ENCODE measurements around the gene ATP6AP1. TPM values are rescaled to one million over a fixed set of nuclear protein-coding genes. Genes with fewer than 3 reads are reported as not detected.

ATP6AP1 gene
- total RNA-seq (2022; extraction: Qiagen RNA extraction) = 79.6 to 112 TPM (median 110 TPM) in 5 replicates

GRCh38 chrX:154428176-154429171, at the start of gene ATP6AP1:
Gene ATP6AP1 (plus strand): TSS chrX:154428677. CDS start chrX:154428693, 16 bp downstream.

GRCh38 chrX:154378799-154379568, 49.5 kb upstream of the ATP6AP1 start, which contains the start of gene EMD:
Gene EMD (plus strand): TSS chrX:154379295. CDS start chrX:154379485, 190 bp downstream.

GRCh38 chrX:154397888-154398667, 30.4 kb upstream of the ATP6AP1 start, which contains the start of gene RPL10:
Gene RPL10 (plus strand): TSS chrX:154398377. CDS start chrX:154398520, 143 bp downstream.

DNA sequence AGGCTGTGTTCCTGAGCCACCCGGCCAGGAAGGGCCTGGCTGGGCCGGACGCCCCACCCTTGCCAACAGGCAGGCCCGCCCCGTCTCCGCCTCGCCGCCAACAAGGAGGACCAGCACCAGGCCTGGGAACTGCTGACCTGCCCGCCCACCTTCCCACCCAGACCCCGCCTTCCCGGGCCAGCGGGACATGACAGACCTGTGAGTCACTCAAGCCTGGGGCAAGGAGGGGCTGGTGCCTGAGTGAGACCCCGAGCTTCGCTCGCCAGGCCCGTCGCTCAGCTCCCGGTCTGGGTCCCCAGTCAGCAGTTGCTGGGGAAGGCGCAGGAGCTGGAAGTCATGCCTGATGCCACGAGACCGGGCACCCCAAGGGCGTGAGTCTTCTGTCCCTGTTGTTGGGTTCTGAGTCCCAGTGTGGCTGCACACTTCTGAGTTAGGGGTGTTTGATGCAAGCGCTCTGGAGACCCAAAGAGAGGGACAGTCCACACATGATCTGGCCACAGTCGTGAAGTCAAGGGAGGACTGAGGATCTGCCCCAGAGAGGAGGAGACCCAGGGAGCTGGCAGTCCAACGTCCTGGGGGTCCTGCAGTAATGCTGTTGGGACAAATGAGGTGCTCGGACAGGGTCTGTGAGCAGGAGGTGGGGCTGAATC, 19.1 kb upstream of the ATP6AP1 start, which contains the start of gene DNASE1L1:
Gene DNASE1L1 (minus strand): TSS at position 33 of the 650 bp plus-strand sequence. CDS start 3,686 bp downstream, outside the sequence.

GRCh38 chrX:154436983-154437752, 8.7 kb downstream of the ATP6AP1 start, which contains the start of gene GDI1:
Gene GDI1 (plus strand): TSS chrX:154437154. CDS start chrX:154437255, 101 bp downstream.

DNA sequence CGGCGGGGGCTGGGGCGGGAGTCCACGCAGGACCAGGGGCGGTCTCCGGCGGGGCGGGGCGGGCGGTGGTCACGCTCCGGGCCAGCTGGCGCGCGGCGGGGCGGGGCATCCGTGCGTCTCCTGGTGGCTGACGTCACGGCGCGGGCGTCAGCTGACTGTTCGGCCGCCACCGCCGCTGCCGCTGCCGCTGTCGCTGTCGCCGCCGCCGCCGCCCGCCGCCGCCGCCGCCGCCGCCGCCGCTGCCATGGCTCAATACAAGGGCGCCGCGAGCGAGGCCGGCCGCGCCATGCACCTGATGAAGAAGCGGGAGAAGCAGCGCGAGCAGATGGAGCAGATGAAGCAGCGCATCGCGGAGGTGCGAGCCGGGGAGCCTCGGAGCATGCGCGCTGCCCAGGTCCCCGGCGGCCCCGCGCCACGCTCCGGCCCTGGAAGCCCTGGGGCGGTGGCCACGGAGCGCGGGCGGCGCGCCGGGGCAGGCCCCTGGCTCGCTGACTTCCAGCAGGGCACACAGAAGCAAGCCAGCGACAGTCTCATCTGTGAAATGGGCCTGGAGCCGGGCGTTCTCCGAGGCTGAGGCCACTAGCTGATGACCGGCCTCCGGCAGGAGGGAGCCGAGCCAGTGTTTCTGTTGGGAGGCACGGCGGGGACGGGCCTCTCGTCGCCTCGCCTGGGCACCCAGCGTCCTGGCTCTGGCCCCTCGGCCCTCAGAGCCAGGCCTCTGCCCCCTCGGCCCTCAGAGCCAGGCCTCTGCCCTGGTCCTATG, 15.7 kb downstream of the ATP6AP1 start, which contains the start of gene FAM50A:
Gene FAM50A (plus strand): TSS at position 150 of the 763 bp plus-strand sequence. CDS start 95 bp downstream, at position 245.

GRCh38 chrX:154458116-154458953, 29.9 kb downstream of the ATP6AP1 start, which contains the start of gene PLXNA3:
Gene PLXNA3 (plus strand): TSS chrX:154458281. CDS start chrX:154460184, 1,903 bp downstream.

DNA sequence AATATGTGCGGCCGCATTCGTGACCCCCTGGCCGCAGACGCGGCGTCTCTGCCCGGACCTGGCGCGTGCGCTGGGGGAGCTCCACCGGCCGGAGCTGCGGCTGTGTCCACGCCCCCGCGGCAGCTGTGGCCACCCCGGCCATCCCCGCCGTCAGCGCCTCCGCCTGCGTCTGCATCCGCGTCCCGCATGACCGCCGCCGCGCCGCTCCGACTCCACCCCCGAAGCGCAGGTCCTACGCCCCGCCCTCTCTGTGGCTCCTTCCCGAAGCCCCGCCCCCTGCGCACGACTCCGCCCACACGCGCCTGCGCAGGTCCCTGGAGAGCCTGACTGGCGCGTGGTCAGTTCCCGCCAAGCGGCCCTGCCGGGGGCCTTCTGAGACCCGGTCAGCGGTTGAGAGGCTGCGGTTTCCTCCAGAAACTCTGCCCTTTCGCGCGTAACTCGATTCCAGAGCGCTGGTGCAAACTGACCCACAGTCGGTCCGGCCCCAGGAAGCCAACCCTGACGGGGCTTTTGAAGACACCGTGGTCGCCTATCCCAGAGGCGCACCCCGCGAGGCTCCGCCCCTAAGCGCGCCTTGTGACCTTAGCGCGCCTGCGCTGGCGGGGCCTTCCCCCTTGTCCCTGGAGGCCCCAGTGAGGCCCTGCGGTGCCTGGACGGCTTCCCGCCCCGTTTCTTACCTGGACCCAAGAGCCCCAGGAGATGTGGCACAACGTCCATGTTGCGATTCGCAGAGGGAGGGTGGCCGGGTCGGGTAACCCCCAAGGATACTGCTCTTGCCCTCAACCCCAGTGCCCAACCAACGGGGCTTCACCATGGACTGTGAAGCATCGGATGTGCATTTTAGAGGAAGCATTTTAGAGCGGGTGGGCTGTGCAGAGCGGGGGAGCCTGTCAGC, 50.5 kb downstream of the ATP6AP1 start, which contains the start of gene LAGE3:
Gene LAGE3 (minus strand): TSS at position 554 of the 895 bp plus-strand sequence. CDS start 366 bp downstream, at position 188.

Other genes with a start within 250 kb of the ATP6AP1 start
- not detected in 5 replicates for gene OPN1MW, start 246.1 kb upstream of the ATP6AP1 start, total RNA-seq (2022; extraction: Qiagen RNA extraction)
- gene OPN1MW2, start 208.9 kb upstream of the ATP6AP1 start, total RNA-seq (2022; extraction: Qiagen RNA extraction) = not detected in 5 replicates
- not detected in 5 replicates for gene OPN1MW3, start 171.1 kb upstream of the ATP6AP1 start, total RNA-seq (2022; extraction: Qiagen RNA extraction)
- not detected in 5 replicates for gene TEX28, start 133.6 kb upstream of the ATP6AP1 start, total RNA-seq (2022; extraction: Qiagen RNA extraction)
- 0.03 TPM in 1 of 5 replicates, not detected in the others for gene TKTL1, start 132.9 kb upstream of the ATP6AP1 start, total RNA-seq (2022; extraction: Qiagen RNA extraction)
- gene FLNA, start 54.0 kb upstream of the ATP6AP1 start, total RNA-seq (2022; extraction: Qiagen RNA extraction) = 1,453 to 1,770 TPM (median 1,639 TPM) in 5 replicates
- 110 to 171 TPM (median 156 TPM) in 5 replicates for gene EMD, start 49.4 kb upstream of the ATP6AP1 start, total RNA-seq (2022; extraction: Qiagen RNA extraction)
- 5,551 to 5,842 TPM (median 5,620 TPM) in 5 replicates for gene RPL10, start 30.3 kb upstream of the ATP6AP1 start, total RNA-seq (2022; extraction: Qiagen RNA extraction)
- gene DNASE1L1, start 19.4 kb upstream of the ATP6AP1 start, total RNA-seq (2022; extraction: Qiagen RNA extraction) = 24.2 to 33.3 TPM (median 29.6 TPM) in 5 replicates
- 30.2 to 41.8 TPM (median 38.8 TPM) in 5 replicates for gene TAFAZZIN, start 17.1 kb upstream of the ATP6AP1 start, total RNA-seq (2022; extraction: Qiagen RNA extraction)
- gene GDI1, start 8.5 kb downstream of the ATP6AP1 start, total RNA-seq (2022; extraction: Qiagen RNA extraction) = 94.4 to 112 TPM (median 107 TPM) in 5 replicates
- 99.6 to 120 TPM (median 116 TPM) in 5 replicates for gene FAM50A, start 15.5 kb downstream of the ATP6AP1 start, total RNA-seq (2022; extraction: Qiagen RNA extraction)
- gene PLXNA3, start 29.6 kb downstream of the ATP6AP1 start, total RNA-seq (2022; extraction: Qiagen RNA extraction) = 9.7 to 17.8 TPM (median 15.3 TPM) in 5 replicates
- gene LAGE3, start 50.6 kb downstream of the ATP6AP1 start, total RNA-seq (2022; extraction: Qiagen RNA extraction) = 46.0 to 79.0 TPM (median 72.0 TPM) in 5 replicates
- gene UBL4A, start 57.9 kb downstream of the ATP6AP1 start, total RNA-seq (2022; extraction: Qiagen RNA extraction) = 63.0 to 72.5 TPM (median 69.3 TPM) in 5 replicates
- gene SLC10A3, start 62.0 kb downstream of the ATP6AP1 start, total RNA-seq (2022; extraction: Qiagen RNA extraction) = 28.5 to 45.1 TPM (median 42.0 TPM) in 5 replicates
- 33.4 to 47.5 TPM (median 46.5 TPM) in 5 replicates for gene FAM3A, start 87.6 kb downstream of the ATP6AP1 start, total RNA-seq (2022; extraction: Qiagen RNA extraction)
- 1,443 to 1,631 TPM (median 1,552 TPM) in 5 replicates for gene G6PD, start 118.2 kb downstream of the ATP6AP1 start, total RNA-seq (2022; extraction: Qiagen RNA extraction)
- 33.1 to 46.6 TPM (median 46.0 TPM) in 5 replicates for gene IKBKG, start 118.9 kb downstream of the ATP6AP1 start, total RNA-seq (2022; extraction: Qiagen RNA extraction)
- gene CTAG1A, start 156.5 kb downstream of the ATP6AP1 start, total RNA-seq (2022; extraction: Qiagen RNA extraction) = not detected in 5 replicates
- not detected in 5 replicates for gene CTAG1B, start 190.6 kb downstream of the ATP6AP1 start, total RNA-seq (2022; extraction: Qiagen RNA extraction)
- gene CTAG2, start 224.9 kb downstream of the ATP6AP1 start, total RNA-seq (2022; extraction: Qiagen RNA extraction) = not detected in 5 replicates

All from A549 treated with CORT108297 at 1 μM for 4 hours (cell line).